NCI-H146 treated with DMSO at 0.1 percent for 48 hours (cell line): ENCODE data around the gene BNIP5.
"Not testable (repeated sequence)": the region's sequence is repeated elsewhere in the genome, so short reads cannot be mapped to it uniquely, and the experiment has no call there.

ENCODE experiments used
- DNase-seq: peaks from one replicate; lab custom pipeline; 2025; ENCODE audit not compliant: unreplicated experiment; lab: John Stamatoyannopoulos, UW

The BNIP5 gene

GRCh38 chr6:36368421-36368820, 31.7 kb upstream of the BNIP5 start:
- DNase-seq, result no peak

- no peak for DNase-seq
These were observed 31.1 kb upstream of the BNIP5 start for GRCh38 chr6:36367743-36368142.

- no peak for DNase-seq
These were observed 28.2 kb upstream of the BNIP5 start for GRCh38 chr6:36364669-36365479.

- not testable (repeated sequence) for DNase-seq
These were observed 27.5 kb upstream of the BNIP5 start for GRCh38 chr6:36364061-36364635.

- not testable (repeated sequence) for DNase-seq
These were observed 26.7 kb upstream of the BNIP5 start for GRCh38 chr6:36363371-36363752.

DNA sequence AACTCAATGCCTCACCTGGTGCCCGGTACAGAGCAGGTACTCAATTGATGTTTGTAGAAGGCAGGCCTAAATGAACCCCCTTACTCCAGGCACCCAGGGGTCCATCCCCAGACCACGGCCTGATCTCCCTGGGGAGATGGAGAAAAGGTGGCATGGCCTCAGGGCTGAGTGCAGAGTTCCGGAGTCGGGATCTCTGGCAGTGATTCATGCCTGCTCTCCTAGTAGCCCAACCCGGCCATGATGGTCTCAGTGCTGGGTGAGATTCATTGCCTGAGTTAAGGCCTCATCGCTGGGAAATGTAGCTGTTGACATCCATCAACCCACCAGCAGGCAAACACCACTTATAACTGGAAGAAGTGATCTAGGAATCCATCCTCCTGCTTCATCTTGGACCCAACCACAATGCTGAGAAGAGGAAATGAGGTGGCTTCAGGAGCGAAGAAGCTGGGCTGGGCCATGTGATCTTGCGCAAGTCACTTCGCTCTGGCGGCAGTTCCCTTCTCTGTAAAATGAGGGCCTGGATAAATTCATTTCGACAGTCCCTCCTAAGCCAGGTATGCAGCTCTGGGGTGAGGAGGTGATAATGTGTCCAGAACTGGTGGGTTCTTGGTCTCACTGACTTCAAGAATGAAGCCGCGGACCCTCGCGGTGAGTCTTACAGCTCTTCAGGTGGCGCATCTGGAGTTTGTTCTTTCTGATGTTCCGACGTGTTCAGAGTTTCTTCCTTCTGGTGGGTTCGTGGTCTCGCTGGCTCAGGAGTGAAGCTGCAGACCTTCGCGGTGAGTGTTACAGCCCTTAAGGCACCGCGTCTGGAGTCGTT, 26.1 kb upstream of the BNIP5 start:
- no peak for DNase-seq

GRCh38 chr6:36361071-36361470, 24.4 kb upstream of the BNIP5 start:
- DNase-seq, result no peak

DNA sequence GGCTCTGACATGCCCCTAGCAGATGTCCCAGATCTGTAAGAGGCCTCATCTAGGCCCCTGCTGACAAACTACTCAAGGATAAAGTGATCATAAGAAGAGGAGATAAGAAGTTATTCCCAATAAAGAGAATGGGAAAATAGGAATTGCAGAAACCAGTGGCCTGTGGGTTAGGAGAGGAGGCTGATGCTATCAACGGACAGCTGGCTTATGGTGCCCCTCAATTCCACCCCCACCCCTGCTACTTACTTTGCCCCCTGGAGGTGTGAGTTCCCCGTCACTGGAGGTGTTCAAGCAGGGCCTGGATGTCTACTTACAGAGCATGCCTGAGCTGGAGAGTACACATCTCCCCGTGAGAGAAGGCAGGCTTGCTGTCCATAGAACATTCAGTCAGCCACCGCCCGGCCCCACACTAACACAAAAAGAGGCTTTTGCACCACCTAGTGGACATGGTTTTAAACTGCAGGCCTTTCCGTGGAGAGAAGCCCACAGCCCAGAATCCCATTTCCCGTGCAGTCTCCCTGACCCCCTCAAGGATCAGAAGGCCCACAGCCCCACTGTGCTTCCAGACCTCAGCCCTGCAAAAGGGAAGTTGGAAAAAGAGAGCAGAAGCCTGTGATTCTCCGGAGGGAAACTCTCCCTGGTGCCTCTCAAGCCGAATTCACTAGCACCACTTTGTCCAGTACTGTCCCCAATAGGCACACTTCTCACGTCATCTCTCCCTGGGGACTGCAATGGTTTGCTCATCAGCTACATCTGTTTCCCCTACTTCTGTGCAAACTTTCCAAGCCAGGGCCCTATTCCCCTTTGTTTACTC, 23.8 kb upstream of the BNIP5 start:
- DNase-seq, result peak; percentile 45

- no peak for DNase-seq
These were observed 21.7 kb upstream of the BNIP5 start for GRCh38 chr6:36358226-36358915.

GRCh38 chr6:36357872-36358225, 21.2 kb upstream of the BNIP5 start:
- no peak for DNase-seq

- no peak for DNase-seq
These were observed 19.1 kb upstream of the BNIP5 start for GRCh38 chr6:36355819-36356218.

GRCh38 chr6:36353411-36353915, 16.8 kb upstream of the BNIP5 start:
- DNase-seq, result no peak

DNA sequence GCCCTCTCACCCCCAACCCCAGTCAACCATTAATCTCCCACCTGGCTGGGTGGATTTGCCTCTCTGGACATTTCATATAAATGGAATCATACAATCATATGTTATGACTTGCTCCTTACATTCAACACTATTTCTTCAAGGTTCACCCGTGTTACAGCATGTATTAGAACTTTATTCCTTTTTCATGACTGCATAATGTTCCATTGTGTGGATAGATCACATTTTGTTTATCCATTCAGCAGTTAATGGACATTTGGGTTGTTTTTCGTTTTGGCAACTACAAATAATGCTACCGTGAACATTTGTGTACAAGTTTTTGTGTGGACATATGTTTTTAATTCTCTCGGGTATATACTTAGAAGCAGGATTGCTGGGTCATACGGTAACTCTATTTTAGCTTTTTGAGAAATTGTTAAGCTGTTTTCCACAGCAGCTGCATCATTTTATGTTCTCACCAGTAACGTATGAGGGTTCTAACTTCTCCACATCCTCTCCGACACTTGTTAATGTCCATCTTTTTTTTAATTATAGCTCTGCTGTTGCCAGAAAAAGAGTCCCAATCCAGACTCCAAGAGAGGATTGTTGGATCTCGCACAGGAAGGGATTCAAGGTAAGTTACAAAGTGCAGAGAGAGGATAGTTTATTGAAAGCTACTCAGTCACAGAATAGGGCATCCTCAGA, 15.9 kb upstream of the BNIP5 start:
- no peak for DNase-seq

DNA sequence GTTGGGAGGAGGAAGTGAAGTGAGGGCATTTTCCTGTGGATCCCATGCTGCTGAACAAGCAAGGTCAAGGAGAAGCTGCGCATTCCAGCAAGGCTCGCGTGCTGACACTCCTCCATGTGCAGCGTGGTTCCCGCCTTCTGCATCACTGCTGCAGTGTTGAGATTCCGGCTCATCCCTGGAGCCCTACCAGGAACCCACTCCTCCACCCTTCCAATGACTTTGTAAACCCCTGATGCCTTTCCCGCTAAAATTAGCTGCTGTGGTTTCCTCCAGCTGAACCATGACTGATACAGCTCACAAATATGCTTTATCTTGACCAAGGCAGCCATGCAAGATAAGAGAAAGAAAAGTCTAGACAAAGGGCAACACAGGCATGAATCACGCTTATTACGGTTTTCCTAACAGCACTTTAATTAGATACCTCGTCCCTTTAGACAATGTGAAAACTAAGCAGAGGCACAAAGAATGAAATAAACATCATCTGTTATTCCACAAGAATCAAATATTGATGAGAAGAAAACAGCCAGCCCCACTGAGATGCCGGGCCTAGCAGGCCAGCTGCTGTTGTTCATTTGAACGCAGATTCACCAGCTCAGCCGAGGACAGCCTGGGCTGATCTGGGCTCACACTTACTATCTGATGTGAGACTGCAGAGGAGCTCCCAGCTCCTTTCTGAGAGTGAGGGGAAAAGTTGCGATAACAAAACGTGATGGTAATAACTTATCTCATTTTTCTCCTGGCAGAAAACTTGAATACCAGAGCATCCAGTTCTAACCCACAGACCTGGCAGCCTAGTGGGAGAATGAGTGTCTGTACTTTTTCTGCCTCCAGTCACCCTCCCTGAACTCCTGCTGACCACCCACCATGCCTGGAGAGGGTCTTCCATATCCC, 14.2 kb upstream of the BNIP5 start:
- no peak for DNase-seq

DNA sequence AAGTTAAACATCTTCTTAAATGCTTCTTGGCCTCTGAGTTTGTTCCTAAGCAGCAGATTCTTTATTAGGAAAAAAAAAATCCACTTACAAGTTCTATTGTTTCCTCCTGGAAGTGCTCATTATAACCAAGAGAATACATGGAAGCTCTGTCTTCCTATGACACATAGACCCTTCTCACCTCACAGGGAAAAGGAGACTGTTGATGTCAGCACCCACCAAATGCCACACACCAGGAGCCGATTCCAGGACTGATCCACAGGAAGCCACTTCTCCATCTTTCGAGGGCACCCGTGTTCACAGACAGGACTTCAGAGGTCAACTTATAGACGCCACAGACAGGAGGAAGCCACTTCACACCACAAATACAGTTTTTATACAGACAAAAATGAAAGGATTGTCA, 13.4 kb upstream of the BNIP5 start:
- DNase-seq, result no peak

- peak; percentile 88 for DNase-seq
These were observed 12.6 kb upstream of the BNIP5 start for GRCh38 chr6:36349240-36349639.

- no peak for DNase-seq
These were observed 10.9 kb upstream of the BNIP5 start for GRCh38 chr6:36347621-36348020.

GRCh38 chr6:36346486-36347273, 10.0 kb upstream of the BNIP5 start:
- no peak for DNase-seq
